Activated gamma-delta T cell treated with Interleukin-2 at 50 U/mL for 16 hours (primary cell): ENCODE results near the gene TUBA8.
"Not testable (repeated sequence)": the region's sequence is repeated elsewhere in the genome, so short reads cannot be mapped to it uniquely, and the experiment has no call there.

Source experiments
- DNase-seq: peaks from one replicate; pipeline ENCODE4 v3.0.0-alpha.2; 2020

Gene TUBA8

DNA sequence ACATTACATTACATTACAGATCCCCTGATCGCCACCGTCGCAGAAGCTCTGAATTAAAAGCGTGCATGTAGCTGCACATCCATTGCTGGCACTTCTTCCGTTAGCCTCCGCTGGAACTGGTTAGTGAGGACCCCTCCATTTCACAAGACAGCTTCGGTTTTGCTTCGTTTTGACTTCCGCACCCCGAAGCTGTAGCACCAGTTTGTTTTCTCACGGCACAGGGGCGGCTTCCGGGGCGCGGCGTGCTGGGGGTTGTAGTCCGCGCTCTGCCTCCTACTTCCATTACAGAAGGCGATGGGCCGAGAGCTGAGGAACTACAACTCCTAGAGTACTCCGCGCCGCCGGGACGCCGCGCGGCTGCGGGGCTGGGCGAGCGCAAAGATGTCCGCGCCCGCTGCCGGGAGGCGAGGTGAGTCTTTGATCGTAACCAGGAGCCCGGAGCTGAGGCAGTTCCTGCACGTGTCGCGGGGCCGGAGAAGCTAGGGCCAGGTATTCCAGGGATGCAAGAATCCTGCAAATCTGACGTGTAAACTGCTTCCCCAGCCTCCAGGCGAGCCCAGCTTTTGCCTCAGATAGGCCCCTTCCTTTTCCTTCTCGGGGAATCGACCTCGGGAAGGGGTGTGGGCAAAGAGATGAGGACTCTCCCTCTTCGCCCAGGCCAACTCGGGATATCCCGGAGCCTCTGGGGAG lies 32.8 kb upstream of the TUBA8 start, which contains the start of gene PEX26:
Gene PEX26 (plus strand): TSS at position 352 of the 690 bp plus-strand sequence. CDS start 387 bp downstream, outside the sequence.
- peak; percentile 93 for DNase-seq

DNA sequence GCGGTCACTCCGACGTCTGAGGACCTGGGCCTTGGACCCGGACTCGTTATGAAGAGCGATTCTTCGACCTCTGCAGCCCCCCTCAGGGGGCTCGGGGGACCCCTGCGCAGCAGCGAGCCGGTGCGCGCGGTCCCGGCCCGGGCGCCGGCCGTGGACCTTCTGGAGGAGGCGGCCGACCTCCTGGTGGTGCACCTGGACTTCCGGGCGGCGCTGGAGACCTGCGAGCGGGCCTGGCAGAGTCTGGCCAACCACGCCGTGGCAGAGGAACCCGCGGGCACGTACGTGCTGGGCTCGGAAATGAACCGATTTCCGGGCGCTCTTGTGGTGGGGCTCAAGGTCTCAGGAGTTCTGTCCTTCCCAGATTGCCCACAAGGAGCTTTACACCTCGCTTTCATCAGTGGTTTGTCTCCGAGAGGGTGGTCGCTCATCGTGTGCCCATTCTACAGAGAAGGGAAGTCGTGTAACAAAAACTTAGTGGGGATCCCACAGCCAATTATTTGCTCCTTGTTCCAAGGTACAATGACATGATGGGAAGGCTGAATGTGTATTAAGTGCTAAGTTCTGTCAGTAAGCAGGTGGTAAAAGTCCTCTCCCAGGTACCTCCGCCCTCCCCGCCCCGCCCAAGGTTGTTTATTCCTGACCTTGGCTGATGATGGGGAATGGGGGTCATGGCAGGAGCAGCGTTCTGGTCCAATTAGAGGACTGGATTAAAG lies 32.1 kb upstream of the TUBA8 start:
- DNase-seq = peak; percentile 22

DNA sequence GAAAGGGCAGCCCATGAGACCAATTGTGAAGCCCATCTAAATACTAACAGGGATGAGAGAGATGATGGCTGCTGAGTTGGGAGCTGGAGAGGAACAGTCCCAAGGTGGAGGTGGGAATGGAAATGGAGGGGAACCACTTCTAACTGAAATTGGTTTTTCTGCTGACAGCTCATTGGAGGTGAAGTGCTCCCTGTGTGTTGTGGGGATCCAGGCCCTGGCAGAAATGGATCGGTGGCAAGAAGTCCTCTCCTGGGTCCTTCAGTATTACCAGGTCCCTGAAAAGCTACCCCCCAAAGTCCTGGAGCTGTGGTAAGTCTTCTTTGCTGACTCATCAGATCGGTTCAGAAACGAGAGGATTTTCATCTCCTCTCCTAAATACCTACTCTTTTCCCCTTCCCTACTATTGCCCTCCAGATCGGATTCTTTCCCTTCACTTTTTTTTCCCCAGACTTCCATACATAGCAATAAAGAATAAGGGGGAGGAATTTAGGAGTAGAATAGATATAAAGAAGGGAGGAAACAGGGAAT lies 30.8 kb upstream of the TUBA8 start:
- no peak for DNase-seq

DNA sequence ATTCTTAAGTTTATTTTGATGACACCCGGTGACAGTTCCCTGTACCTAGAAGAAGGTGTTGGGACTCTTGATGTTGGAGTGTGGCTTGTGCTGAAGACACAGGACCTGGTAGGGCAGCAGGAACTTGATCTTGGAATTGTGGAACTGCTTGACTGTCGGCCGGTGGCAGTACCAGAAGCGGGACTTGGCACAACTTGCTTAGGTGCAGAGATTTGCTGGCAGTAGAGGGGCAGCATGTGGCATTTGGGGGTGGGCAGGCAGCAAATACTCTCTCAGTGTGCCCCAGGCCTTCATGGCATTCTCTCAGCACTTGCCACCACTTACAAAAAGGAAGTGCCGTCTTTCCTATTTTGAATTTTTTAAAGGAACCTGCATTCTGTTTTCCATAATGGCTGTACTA lies 29.2 kb upstream of the TUBA8 start:
- no peak for DNase-seq

DNA sequence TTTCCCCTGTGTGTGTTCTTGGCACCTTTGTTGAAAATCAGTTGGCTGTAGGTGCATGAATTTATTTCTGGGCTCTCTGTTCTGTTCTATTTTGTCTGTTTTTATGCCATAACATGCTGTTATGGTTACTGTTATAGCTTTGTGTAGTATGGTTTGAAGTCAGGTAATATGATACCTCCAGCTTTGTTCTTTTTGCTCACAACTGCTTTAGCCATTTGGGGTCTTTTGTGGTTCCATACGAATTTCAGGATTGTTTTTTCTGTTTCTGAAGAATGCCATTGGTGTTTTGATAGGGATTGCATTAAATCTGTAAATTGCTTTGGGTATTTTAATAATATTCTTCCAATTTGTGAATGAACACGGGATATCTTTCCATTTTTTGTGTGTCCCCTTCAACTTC lies 28.1 kb upstream of the TUBA8 start:
- DNase-seq = no peak

DNA sequence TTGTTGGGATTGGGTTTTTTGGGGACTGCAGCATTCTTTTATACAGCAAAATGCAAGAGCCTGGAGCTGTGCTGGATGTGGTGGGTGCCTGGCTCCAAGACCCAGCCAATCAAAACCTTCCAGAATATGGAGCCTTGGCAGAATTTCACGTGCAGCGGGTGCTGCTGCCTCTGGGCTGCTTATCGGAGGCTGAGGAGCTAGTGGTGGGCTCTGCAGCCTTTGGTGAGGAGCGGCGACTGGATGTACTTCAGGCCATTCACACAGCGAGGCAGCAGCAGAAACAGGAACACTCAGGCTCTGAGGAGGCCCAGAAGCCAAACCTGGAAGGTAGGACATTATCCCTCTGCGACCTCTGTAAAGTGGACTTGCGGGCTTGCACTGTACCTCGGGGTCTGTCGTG lies 27.2 kb upstream of the TUBA8 start:
- no peak for DNase-seq

DNA sequence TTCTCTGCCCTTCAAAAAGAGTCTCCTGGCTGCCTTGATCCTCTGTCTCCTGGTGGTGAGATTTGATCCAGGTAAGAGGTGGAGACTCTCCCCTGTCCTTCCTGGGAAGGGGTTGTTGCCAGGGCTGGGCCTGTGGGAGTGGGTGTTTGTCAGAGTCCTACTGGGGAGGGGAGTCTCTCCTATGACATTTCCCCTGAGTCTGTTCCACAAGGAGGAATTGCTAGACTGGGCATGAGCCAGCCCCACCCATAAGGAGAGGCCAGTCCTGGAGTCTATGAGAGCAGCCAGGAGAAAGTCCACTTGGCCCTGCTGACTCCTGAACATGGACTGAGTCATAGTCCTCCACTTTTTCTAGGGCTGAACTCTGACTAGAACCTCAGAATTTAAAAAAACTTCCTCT lies 25.4 kb upstream of the TUBA8 start:
- no peak for DNase-seq

DNA sequence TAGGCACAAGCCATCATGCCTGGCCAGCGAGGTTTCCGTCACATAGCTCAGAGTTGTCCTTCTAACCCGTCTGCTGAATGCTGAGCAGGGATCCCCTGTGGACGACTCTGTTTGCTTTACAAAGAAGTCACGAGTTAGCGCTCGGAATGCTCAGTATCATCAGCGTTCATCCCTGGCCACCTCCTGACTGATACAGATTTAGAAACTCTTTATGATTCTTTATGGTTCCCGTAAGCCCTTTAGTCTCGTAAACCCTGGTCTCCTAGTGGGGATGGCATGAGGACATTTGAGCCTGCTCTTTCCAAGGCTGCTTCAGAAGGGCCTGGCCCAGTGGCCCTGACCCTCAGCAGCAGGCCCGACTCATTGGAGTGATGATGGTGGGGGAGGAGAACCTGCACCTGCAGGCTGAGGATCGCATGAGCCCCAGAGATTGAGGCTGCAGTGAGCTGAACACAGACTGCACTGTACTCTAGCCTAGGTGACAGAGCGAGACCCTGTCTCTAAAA lies 23.2 kb upstream of the TUBA8 start:
- no peak for DNase-seq

DNA sequence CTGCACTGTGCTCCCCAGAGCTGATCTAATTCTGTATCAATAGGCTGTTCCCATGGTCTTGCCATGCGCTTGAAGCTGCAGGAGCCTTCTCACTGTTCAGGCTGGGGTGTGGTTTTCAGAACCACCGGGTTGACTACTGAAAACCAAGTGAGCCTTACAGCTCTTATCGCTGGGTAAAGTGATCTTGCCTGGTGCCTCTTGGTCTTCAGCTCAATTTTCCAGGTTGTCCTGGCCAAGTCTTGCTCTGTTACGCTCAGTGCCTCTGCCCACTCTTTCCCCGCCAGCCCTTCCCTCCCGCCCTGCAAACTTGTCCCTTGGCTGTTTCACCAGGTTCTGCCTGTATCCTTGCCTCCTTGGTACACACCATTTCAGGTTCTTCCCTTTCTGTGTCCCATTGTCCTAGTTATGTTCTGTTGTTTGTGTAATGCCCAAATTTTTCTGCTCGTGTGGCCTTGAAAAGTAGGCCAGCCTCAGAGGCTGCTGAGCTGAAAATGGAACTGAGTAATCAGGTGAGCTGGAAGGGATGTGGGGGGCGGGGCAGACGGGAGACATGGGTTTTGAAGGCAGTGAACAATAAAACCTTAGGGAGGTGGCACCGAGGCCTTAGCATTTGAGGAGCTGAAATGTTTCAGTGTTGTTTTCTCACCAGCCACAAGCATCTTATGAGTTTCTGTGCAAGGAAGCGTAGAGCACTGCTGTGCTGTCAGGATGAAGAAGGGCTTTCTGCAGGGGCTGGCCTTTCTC lies 21.6 kb upstream of the TUBA8 start:
- no peak for DNase-seq

DNA sequence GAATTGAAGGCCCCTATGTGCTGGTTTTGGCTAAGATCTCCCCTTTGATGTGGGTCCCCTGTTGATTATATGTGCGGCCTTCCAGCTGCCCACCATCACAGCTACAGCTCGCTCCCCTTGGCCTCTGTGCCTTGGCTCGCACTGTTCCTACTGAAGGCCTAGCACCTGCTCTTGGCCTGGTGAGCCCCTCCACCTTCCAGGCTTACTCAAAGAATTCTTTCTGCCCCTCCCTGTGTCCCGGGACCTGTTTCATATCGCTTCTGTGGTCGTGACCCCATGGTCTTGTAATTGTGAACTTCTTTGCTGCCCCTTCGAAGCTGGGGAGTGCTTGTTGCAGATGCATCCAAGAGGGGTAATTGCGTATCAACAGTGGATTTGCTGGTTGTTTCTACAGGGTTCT lies 20.3 kb upstream of the TUBA8 start:
- no peak for DNase-seq

DNA sequence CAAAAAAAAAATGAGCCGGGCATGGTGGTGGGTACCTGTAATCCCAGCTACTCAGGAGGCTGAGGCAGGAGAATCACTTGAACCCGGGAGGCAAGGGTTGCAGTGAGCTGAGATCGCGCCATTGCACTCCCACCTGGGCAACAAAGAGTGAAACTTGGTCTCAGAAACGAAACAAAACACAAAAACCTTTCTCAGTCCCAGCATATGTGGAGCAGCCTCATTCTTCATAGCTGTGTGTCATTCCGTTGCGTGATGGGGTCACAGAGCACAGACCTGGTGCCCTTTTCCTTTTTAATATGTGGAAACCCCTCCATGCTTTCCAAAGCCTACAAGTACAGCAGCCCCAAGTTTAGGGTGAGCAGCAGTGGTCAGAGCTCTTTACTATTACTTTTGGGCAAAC lies 19.1 kb upstream of the TUBA8 start:
- no peak for DNase-seq

DNA sequence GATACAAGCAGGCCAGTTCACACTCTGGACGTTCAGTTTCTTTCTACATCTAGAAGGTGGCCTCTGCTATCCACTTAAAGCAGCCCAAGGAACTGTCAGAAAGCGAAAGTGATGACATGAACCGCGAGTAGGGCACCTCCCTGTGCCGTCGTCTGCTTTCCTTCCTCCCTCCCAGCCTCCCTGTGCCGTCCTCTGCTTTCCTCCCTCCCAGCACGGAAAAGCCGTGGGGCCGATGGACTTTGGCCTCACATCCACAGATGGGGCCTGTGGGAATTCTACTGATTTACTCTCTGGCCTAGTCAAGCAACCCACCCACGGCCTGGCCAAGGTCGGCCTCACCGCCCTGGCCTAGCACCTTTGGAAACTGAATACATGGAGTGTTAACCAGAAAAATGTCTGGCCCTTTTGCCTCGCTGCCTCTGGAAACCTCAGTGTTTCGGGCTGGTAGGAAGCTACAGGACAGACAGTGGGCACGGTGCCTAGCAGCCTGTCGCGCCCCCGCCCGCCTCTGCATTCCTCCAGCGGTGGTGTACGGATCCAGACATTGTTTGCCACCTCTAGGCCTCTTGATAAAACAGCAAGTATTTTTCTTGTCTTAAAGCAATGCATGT lies 18.6 kb upstream of the TUBA8 start:
- no peak for DNase-seq

DNA sequence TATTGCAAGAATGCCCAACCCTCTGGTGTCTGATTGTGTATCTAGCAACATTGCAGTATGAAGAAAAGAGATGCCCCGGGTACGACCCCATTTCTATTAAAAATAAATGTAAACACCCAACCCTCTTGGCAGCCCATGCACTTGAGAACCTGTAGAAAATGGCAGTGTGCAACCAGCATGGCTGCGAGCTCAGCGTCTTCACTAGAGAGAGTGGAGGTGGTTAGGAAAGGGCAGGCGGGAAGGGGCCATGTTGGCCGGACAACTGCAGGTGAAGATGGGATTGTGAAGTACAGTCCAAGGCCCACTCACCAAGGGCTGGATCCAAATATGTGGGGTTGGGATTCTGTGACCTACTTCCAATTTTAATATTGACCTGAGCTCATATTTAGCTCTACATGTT lies 16.9 kb upstream of the TUBA8 start:
- DNase-seq = no peak

DNA sequence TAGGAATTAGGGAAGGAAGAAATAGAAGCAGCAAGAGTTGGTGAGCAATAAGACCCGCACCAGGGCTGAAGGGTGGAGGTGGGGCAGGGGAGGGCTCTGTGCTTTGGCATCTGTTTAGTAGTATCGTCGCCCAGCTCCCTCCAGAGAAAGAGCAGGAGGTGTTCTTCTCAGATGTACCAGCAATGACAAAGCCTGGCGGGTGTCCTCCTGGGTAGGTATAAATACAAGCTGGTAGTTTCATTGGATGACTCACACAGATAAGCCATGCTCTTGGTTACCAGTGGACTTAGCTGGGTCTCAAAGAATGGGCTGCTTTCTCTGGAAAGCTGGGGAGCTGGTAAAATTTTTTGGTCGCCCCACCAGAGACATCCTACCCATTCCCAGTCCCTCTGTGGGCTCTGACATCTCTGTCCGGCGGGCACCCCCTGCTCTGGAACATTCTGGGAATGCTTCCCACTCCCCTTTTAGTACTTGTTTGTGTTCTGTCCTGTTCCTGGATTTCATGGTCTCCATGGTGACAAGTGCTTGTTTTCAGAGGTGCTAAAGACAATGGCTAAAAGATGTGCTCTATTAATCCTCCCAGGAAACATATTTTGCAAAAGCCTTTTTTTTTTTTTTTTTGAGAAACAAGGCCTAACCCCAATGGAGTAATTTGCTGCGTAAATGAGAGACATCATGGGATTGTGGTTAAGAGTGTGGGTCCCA lies 15.4 kb upstream of the TUBA8 start:
- no peak for DNase-seq

DNA sequence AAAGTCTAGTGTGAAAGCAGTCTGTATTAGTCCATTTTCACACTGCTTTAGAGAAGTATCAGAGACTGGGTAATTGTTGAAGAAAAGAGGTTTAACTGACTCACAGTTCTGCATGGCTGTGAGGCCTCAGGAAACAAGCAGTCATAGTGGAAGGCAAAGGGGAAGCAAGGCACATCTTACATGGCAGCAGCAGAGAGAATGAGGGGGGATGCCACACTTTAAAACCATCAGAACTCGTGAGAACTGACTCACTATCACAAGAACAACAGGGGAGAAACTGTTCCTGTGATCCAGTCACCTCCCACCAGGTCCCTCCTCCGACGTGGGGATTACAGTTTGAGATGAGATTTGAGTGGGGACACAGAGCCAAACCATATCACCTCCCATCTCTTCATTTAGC lies 13.8 kb upstream of the TUBA8 start:
- no peak for DNase-seq

DNA sequence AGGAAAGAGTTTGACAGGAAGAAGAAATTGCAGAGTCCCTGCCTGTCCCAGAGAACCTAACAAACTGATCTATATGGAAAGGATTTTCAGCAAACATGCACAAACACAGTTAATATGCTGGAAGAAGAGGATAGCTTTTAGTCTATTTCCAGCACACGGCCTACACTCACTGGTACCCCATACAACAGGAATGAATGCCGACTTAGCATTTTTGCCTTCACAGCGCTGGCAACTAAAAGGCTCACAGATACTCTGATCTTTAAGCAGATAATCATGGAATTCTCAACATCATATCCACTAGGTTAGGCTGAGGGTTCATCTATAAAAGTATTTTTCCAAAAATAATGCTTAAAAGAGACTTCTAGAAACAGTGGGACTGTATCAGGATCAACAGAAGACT lies 9.8 kb upstream of the TUBA8 start:
- no peak for DNase-seq

DNA sequence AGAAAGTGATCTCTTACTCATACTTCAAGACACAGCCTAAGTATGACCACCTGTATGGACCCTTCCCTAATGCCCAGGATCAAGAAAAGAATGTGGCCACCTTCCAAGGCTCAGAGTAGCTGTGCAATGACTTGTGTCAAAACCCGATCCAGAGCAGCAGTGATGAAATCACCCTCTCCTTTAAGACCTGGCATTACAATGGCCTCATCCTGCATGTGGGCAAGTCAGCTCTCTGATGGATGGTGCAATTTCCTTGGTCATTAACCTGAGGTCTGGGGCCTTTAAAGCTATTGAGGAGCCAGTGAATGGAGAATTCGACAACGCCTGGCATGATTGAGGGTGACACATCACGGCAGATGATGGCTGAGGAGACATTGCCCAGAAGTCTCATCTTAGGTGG lies 9.1 kb upstream of the TUBA8 start:
- DNase-seq = no peak

DNA sequence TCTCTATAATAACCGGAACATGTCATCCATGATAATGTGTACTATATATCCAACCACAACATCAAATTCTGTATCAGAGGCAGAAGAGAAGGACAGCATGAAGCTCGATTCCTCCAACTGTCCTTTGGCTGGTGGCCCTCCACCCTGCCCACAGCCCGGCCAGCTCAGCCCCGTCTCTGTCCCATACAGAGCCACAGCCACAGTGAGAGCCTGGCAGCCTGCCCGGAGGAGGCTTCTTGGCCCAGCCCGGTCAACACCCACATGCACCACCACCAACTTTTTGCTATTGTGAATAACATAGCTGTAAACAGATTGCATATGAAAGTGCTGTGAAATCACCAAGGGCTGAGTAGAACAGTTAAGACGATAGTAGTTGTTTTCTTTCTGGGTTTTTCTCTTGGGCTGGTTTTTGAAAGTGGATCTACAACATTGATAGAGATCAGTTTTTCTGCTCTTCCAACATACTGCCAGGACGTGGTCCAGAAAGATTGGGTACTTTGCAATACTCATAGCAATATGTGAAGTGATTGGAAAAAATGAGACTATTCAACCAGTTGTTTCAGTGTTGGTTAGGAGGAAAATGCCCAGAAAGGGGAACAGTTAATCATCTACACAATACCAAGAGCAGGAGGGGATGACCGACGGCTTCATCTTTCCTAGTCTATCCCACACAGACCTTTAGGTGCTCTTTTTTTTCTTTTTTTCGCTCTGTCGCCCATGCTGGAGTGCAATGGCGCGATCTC lies 6.9 kb upstream of the TUBA8 start:
- no peak for DNase-seq

DNA sequence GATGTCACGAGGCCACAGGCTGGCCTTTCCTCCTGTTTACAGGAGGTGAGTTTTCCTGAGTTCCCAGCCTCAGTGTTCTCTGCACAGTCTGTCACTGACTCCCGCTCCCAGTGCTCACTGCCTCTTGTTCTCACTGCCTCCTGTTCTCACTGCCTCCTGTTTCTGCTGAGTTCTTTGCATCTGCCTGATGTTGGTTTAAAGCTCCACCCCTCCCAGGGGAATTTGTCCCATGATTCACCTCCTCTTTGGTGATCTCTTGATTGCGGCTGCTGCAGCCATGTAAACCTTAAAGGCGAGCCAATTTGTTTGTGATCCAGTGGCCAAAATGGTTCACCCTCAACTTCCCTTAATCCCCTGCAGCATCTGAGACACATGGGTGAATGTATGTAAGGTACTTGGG lies 6.0 kb upstream of the TUBA8 start:
- no peak for DNase-seq

DNA sequence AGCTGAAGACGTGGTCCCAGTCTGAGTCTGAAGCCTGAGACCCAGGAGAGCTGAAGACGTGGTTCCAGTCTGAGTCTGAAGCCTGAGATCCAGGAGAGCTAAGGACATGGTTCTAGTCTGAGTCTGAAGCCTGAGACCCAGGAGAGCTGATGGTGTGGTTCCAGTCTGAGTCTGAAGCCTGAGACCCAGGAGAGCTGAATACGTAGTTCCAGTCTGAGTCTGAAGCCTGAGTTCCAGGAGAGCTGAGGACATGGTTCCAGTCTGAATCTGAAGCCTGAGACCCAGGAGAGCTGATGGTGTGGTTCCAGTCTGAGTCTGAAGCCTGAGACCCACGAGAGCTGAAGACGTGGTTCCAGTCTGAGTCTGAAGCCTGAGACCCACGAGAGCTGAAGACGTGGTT lies 4.6 kb upstream of the TUBA8 start:
- DNase-seq = not testable (repeated sequence)

DNA sequence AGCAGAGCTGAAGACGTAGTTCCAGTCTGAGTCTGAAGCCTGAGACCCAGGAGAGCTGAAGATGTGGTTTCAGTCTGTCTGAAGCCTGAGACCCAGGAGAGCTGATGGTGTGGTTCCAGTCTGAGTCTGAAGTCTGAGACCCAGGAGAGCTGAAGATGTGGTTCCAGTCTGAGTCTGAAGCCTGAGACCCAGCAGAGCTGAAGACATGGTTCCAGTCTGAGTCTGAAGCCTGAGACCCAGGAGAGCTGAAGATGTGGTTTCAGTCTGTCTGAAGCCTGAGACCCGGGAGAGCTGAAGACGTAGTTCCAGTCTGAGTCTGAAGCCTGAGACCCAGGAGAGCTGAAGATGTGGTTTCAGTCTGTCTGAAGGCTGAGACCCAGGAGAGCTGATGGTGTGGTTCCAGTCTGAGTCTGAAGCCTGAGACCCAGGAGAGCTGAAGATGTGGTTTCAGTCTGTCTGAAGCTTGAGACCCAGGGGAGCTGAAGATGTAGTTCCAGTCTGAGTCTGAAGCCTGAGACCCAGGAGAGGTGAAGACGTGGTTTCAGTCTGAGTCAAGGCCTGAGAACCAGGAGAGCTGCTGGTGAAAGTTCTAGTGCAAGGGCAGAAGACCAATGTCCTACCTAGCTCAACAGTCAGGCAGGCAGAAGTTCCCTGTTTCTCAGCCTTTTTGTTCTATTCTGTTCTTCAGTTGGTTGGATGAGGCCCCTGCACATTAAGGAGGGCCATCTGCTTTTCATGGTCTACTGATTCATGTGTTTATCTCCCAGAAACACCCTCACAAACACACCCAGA lies 3.9 kb upstream of the TUBA8 start:
- DNase-seq = not testable (repeated sequence)
